Fibroblast of skin of left biceps (primary cell): ENCODE measurements around the gene ZBTB25.
"Not testable (repeated sequence)": the region's sequence is repeated elsewhere in the genome, so short reads cannot be mapped to it uniquely, and the experiment has no call there.

ENCODE experiments used
- DNase-seq, 2 experiments: peaks; one replicate each; pipeline ENCODE4 v3.0.0-alpha.2; 2013; ENCODE audit warnings: low read depth in 2 of 2

ZBTB25 gene

GRCh38 chr14:64503434-64504309 lies at the start of gene ZBTB25:
Gene ZBTB25 (minus strand): TSS chr14:64503838. CDS start chr14:64490533, 13,305 bp downstream.
- DNase-seq = peak; percentile 88 to 91

- no peak for DNase-seq
Observed at GRCh38 chr14:64550621-64551333, 47.1 kb upstream of the ZBTB25 start.

- DNase-seq = no peak
Observed at GRCh38 chr14:64549791-64550620, 46.4 kb upstream of the ZBTB25 start, which contains the start of gene PPP1R36. Gene PPP1R36 (plus strand): TSS chr14:64549961. CDS start chr14:64549998, 37 bp downstream.

- no peak for DNase-seq
Observed at GRCh38 chr14:64549016-64549415, 45.4 kb upstream of the ZBTB25 start.

- no peak for DNase-seq
Observed at GRCh38 chr14:64544607-64545312, 41.1 kb upstream of the ZBTB25 start.

- DNase-seq = no peak
Observed at GRCh38 chr14:64542836-64543201, 39.2 kb upstream of the ZBTB25 start.

GRCh38 chr14:64541972-64542835 lies 38.6 kb upstream of the ZBTB25 start:
- DNase-seq = no peak

- peak in 1 of 2 experiments; percentile 6 for DNase-seq
Observed at GRCh38 chr14:64541261-64541971, 37.8 kb upstream of the ZBTB25 start.

GRCh38 chr14:64540208-64541202 lies 36.9 kb upstream of the ZBTB25 start, which contains the start of gene HSPA2:
Gene HSPA2 (plus strand): TSS chr14:64540741. CDS start chr14:64540850, 109 bp downstream.
- peak; percentile 100 for DNase-seq

GRCh38 chr14:64536488-64537245 lies 33.0 kb upstream of the ZBTB25 start:
- DNase-seq = peak; percentile 43 to 60

GRCh38 chr14:64531567-64531966 lies 27.9 kb upstream of the ZBTB25 start:
- DNase-seq = no peak

- DNase-seq = no peak
Observed at GRCh38 chr14:64525354-64525753, 21.7 kb upstream of the ZBTB25 start.

- DNase-seq = no peak
Observed at GRCh38 chr14:64522591-64523355, 19.1 kb upstream of the ZBTB25 start.

- DNase-seq = no peak
Observed at GRCh38 chr14:64520699-64521098, 17.1 kb upstream of the ZBTB25 start.

GRCh38 chr14:64518229-64518628 lies 14.6 kb upstream of the ZBTB25 start:
- DNase-seq = no peak

- not testable (repeated sequence) for DNase-seq
Observed at GRCh38 chr14:64517667-64518066, 14.0 kb upstream of the ZBTB25 start.

- no peak for DNase-seq
Observed at GRCh38 chr14:64516969-64517368, 13.3 kb upstream of the ZBTB25 start.
